Mesothelial cell of epicardium (in vitro differentiated cells): Measurements from ENCODE around the gene BTBD1. TPM values are rescaled to one million over a fixed set of nuclear protein-coding genes. Genes with fewer than 3 reads are reported as not detected.

Experiments used
- DNase-seq, 2 experiments: peaks; one replicate each; pipeline ENCODE4 v3.0.0; 2021; ENCODE audit warnings: low spot score in 2 of 2; ENCODE audit not compliant: unreplicated experiment in 2 of 2
- H3K27ac Mint-ChIP-seq: 2 replicates; pipeline ENCODE4 v1.8.0; 2021; ENCODE audit warnings: mixed read lengths
- H3K27me3 Mint-ChIP-seq: 2 replicates; pipeline ENCODE4 v1.8.0; 2021; ENCODE audit warnings: low read depth, mixed read lengths
- H3K36me3 Mint-ChIP-seq: 2 replicates; pipeline ENCODE4 v1.8.0; 2021; ENCODE audit warnings: mixed read lengths
- H3K4me1 Mint-ChIP-seq: 2 replicates; pipeline ENCODE4 v1.8.0; 2021; ENCODE audit warnings: mixed read lengths
- H3K4me3 Mint-ChIP-seq: 2 replicates; pipeline ENCODE4 v1.8.0; 2021; ENCODE audit warnings: mild to moderate bottlenecking, moderate library complexity, mixed read lengths
- H3K9me3 Mint-ChIP-seq: 2 replicates; pipeline ENCODE4 v1.8.0; 2021; ENCODE audit warnings: mixed read lengths
- CTCF ChIP-seq: fragments of 200-600 bp; sonication (generic); IDR thresholded peaks from one replicate; pipeline ENCODE4 v1.5.0; 2021; ENCODE audit warnings: antibody characterized with exemption; ENCODE audit not compliant: unreplicated experiment
- total RNA-seq: library from RNA; stranded (reverse); gene quantifications from 3 replicates; pipeline ENCODE4 v1.2.1, GENCODE V29; 2021

Gene BTBD1
- total RNA-seq, 1 donor from 2014 or later, result 33.4 TPM

- H3K9me3 Mint-ChIP-seq, result peaks cover 4% of the 10 kb centered on the region
- peaks cover 2% of the 10 kb centered on the region for H3K36me3 Mint-ChIP-seq
- no peak for TF ChIP-seq CTCF
- peak overlapping the region; percentile 76 for H3K4me3 Mint-ChIP-seq
- DNase-seq, result no peak
- H3K4me1 Mint-ChIP-seq, result peaks cover 19% of the 10 kb centered on the region
- peak overlapping the region; percentile 77 for H3K27ac Mint-ChIP-seq
- no peaks in the 10 kb centered on the region for H3K27me3 Mint-ChIP-seq
These were observed 1.0 kb upstream of the BTBD1 start for GRCh38 chr15:83068054-83068453.

GRCh38 chr15:83067638-83067962 lies 548 bp upstream of the BTBD1 start:
- Mint-ChIP-seq H3K4me3 (peak overlapping the region; percentile 76), H3K4me1 (peaks cover 19% of the 10 kb centered on the region), H3K27me3 (no peaks in the 10 kb centered on the region), H3K36me3 (peaks cover 2% of the 10 kb centered on the region), H3K9me3 (peaks cover 4% of the 10 kb centered on the region), H3K27ac (peak overlapping the region; percentile 77)
- no peak for DNase-seq
- no peak for TF ChIP-seq CTCF

GRCh38 chr15:83066034-83066733 lies 868 bp downstream of the BTBD1 start:
- no peak for DNase-seq
- H3K27me3 Mint-ChIP-seq, result no peaks in the 10 kb centered on the region
- no peaks in the 10 kb centered on the region for H3K36me3 Mint-ChIP-seq
- peak overlapping the region; percentile 76 for H3K4me3 Mint-ChIP-seq
- TF ChIP-seq CTCF, result no peak
- H3K27ac Mint-ChIP-seq, result peak overlapping the region; percentile 37
- H3K9me3 Mint-ChIP-seq, result no peaks in the 10 kb centered on the region
- peaks cover 19% of the 10 kb centered on the region for H3K4me1 Mint-ChIP-seq

- Mint-ChIP-seq H3K4me3 (peak overlapping the region; percentile 76), H3K27me3 (no peaks in the 10 kb centered on the region), H3K9me3 (no peaks in the 10 kb centered on the region), H3K4me1 (peaks cover 19% of the 10 kb centered on the region), H3K36me3 (no peaks in the 10 kb centered on the region), H3K27ac (no peak overlapping the region)
- no peak for DNase-seq
- no peak for TF ChIP-seq CTCF
These were observed 1.6 kb downstream of the BTBD1 start for GRCh38 chr15:83065431-83065830.

GRCh38 chr15:83064859-83065258 lies 2.2 kb downstream of the BTBD1 start:
- Mint-ChIP-seq H3K4me1 (peaks cover 19% of the 10 kb centered on the region), H3K27ac (no peak overlapping the region), H3K4me3 (peak overlapping the region; percentile 76), H3K9me3 (no peaks in the 10 kb centered on the region), H3K36me3 (no peaks in the 10 kb centered on the region), H3K27me3 (no peaks in the 10 kb centered on the region)
- TF ChIP-seq CTCF, result no peak
- DNase-seq, result no peak
